MG63 (cell line): Measurements from ENCODE around the gene MAP7D1. TPM values are rescaled to one million over a fixed set of nuclear protein-coding genes. Genes with fewer than 3 reads are reported as not detected.
"Not testable (repeated sequence)": the region's sequence is repeated elsewhere in the genome, so short reads cannot be mapped to it uniquely, and the experiment has no call there.

Experiments used
- DNase-seq: peaks from one replicate; pipeline ENCODE4 v3.0.0-alpha.2; 2020
- H3K27me3 ChIP-seq: fragments of 250-450 bp; sonication (Bioruptor Pico); 2 replicates; pipeline ENCODE4 v1.5.1; 2020; ENCODE audit warnings: mild to moderate bottlenecking, moderate library complexity
- H3K36me3 ChIP-seq: fragments of 250-450 bp; sonication (Bioruptor Pico); 2 replicates; pipeline ENCODE4 v1.5.1; 2020; ENCODE audit warnings: mild to moderate bottlenecking, moderate library complexity
- H3K4me3 ChIP-seq: fragments of 250-450 bp; sonication (Bioruptor Pico); 2 replicates; pipeline ENCODE4 v1.5.1; 2020; ENCODE audit warnings: mild to moderate bottlenecking, moderate library complexity
- H3K9me3 ChIP-seq: fragments of 250-450 bp; sonication (Bioruptor Pico); 2 replicates; pipeline ENCODE4 v1.5.1; 2020; ENCODE audit warnings: mild to moderate bottlenecking, moderate library complexity
- total RNA-seq: library from RNA; depleted of rRNA; stranded (reverse); fragments of >200 nt; shearing (Covaris generic); gene quantifications from 2 replicates; pipeline ENCODE4 v1.2.3, GENCODE V29; 2014; ENCODE audit warnings: low replicate concordance

MAP7D1 gene
- total RNA-seq, 1 experiment from 2014 or later, result 154 TPM

DNA sequence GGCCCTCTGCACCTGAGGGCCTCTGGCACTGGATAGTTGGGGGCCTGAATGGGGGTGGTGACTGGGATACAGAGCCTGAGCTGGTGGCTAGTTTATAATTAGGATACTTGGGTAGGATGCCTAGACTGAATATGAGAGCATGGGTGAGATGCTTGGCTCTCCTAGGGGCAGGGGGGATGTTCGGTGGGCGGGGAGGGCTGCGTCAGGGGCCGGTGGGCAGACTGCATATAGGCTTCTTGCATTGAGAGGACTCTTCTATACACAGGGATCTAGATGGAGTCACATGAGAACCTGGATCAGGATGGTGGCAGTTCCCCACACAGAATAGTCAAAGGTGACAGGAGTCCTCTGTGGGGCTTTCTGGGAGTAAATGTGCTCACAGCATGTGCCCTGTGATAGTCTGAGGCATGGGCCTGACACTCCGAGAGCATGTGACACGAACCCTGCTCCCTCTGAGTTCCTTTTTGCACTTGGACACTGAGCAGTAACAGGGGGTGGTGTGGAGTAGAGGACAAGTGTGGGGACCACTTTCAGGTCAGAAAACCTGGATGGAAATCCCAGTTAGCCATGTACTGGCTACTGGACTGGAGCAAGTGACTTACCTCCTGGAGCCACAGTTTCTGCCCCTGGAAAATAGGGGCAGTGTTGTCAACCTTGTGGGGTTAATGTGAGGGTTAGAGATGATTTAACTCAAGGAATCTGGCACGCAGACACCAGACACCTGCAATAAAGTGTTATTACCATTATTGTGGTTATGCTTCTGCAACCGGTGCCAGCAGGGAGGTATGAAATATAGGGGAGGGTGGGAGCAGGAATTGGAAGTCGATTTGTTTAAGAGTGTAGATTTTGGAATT lies 2.2 kb downstream of the MAP7D1 start:
- peak overlapping the region; percentile 94 for H3K4me3 ChIP-seq
- H3K27me3 ChIP-seq, result no peaks in the 10 kb centered on the region
- no peak for DNase-seq
- no peaks in the 10 kb centered on the region for H3K9me3 ChIP-seq
- peaks cover 53% of the 10 kb centered on the region for H3K36me3 ChIP-seq

DNA sequence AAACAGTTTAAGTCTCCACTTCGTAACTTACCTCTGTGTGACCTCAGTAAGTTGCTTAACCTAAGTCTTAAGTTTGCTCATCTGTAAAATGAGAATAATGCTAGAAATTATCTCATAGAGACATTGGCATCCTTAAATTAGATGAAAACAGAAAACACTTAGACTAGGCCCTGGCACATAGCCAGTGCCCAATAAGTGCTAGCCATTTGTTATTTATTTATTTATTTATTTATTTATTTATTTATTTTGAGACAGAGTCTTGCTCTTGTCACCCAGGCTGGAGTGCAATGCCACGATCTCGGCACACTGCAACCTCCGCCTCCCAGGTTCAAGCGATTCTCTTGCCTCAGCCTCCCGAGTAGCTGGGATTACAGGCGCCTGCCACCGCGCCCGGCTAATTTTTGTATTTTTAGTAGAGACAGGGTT lies 2.9 kb downstream of the MAP7D1 start:
- H3K27me3 ChIP-seq, H3K9me3 ChIP-seq, DNase-seq: not testable (repeated sequence)
- peak overlapping the region; percentile 94; the same call in 1 of the 2 replicates for H3K4me3 ChIP-seq
- peaks cover 53% of the 10 kb centered on the region for H3K36me3 ChIP-seq

DNA sequence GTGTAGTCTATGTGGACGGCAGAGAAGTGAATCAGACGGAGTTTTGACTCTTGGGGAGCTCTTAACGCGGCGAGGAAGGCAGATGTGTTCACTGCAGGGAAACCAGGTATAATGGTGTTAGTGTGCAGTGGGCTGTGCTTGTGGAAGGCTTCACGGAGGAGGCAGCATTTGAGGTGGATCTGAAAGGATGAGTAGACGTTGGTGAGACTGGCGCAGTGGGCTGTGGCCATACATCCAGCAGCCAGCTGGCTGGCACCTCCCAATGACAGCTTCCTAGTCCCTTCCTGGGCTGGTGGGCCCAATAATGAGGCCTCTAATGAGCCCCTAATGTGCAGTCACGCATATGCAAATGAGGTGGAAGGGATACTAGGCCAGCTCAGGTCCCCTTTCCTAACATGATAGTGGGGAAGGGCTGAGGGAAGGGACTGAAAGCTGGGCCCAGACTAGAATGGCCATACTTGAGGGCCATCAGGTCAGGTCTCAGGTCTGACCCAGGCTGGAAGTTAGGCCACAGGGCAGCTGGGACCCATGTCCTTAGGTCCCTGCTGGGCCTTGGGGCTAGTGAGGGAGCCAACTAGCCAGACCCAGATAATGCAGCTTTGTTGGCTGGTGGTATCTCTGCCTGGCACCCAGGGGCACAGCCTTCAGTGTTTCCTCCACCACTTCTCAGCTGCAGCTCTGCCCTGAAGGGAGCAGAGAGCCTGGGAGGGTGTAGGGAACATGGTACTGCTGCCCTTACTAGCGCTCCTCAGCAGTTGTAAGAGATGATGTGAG lies 3.8 kb downstream of the MAP7D1 start:
- no peak overlapping the region; the same call in 1 of the 2 replicates for H3K4me3 ChIP-seq
- H3K36me3 ChIP-seq, result peaks cover 53% of the 10 kb centered on the region
- no peaks in the 10 kb centered on the region for H3K27me3 ChIP-seq
- no peak for DNase-seq
- no peaks in the 10 kb centered on the region for H3K9me3 ChIP-seq

DNA sequence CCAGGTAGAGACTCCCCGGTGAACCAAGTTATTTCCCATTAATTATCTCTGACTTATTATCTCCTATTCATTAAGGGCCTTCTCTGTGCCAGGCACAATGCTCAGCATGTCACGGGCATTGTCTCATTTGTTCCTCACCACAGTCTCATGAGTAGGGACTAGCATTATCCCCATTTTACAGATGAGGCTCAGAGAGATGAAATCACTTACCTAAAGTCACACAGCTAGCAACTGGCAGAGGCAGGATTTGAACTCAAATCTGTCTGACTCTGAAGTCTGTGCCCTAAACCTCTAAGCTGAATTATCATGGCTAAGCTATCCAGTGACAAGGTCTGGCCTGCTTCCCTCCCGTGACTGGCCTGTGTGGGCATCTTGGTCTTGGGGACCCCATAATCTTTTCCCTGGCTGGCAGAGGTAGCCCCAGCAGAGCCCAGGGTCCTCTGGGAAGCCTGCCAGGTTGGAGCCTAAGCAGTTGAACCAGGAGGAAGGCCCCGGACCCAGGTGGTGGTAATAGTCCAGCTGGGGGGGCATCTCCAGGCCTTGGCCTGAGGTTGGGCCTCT lies 4.5 kb downstream of the MAP7D1 start:
- Histone ChIP-seq H3K36me3 (peaks cover 53% of the 10 kb centered on the region), H3K27me3 (no peaks in the 10 kb centered on the region), H3K9me3 (no peaks in the 10 kb centered on the region)

DNA sequence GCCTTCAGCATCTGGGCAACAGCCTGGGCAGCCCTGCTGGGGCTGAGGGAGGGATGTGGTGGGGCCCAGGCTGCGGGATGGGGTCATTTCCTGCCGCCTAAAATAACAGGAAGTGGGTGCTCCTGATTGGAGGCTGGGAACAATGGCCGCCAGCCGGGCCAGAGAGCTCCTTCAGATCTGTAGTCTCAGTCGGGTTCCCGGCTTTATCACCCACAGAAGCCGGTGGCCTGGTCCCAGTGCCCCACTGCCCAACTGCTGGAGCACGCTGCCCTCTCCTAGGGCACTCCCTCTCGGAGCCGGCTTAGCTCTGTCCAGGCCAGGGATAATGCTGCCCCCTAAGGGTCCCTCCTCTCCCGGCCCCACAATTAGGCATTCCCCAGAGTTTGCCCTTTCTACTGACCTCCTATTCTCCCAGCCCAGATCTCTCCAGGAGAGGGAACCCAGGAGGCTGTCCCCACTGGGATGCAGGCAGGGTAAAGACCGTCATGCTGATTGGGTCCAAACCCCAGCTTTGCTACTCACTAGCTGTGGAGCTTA lies 5.1 kb downstream of the MAP7D1 start:
- Histone ChIP-seq H3K36me3 (peaks cover 53% of the 10 kb centered on the region), H3K9me3 (no peaks in the 10 kb centered on the region), H3K4me3 (peak overlapping the region; percentile 47), H3K27me3 (no peaks in the 10 kb centered on the region)
- DNase-seq, result peak; percentile 81

More for the DNA sequence above, 4.5 kb downstream of the MAP7D1 start:
- DNase-seq, result no peak
- peak overlapping the region; percentile 47 for H3K4me3 ChIP-seq

DNA sequence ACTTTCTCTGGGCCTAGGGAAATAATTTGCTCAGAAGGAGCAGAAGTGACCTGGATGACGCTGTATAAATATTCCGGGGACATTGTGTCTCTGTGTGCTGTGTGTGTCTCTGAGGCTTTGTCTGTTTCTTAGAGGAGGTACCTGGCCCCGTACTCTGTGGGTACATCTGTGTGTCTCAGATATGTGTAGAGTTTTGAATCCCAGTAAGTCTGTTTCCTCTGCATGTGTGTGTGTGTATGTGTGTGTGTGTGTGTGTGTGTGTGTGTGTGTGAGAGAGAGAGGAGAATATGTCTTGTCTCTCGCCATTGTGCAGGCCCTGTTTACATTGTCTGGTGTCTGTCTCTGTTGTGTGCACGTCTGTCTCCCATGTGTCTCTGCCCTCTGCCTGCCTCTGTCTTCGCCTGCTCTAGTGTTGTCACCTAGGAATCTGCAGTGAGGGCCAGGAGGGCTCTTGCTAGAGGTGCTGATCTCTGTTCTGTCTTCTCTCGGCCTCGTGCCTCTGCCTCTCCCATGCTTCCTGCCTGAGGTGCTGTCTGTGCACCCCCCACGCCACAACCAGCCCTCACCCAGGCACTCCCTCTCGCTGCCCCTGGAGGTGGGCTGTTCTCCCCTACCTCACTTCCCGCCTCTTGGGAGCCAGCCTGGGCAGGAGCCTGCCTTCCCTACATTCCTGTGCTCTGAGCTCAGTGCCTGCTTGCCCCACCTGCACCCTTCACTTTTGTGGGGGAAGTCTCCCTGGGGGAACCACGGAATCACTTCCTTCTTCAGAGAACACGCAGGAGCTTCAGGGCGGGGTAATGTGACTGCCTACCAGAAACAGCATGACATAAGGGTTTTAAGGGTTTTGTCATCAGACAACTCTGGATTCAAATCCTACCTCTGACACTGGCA lies 5.9 kb downstream of the MAP7D1 start:
- Histone ChIP-seq H3K27me3 (no peaks in the 10 kb centered on the region), H3K9me3 (no peaks in the 10 kb centered on the region), H3K4me3 (peak overlapping the region; percentile 47; the same call in 1 of the 2 replicates), H3K36me3 (peaks cover 56% of the 10 kb centered on the region)
- DNase-seq, result no peak

DNA sequence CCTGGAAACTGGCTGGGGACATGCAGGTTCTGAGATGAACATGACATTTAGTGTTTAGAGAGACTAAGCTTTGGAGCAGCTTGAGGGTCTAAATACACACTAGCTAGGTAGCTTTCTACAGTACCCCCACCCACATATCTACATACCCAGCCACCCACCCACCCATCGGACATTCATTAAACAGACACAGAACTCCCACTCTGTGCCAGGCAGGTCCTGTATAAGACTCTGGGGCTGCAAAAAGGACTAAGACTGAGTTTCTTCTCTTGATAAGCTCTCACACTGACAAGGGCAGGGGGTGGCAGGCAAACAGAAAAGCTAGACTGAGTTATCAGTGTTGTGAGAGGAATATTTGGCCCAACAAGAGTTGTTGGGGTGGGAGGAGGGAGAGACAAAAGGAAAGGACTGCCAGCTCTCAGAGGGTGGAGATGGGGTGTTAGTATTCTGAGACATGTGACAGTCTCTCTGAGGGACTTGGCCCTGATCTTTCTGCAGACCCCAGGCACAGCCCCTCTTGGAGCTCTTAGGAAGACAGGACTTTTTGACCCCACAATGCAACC lies 6.8 kb downstream of the MAP7D1 start:
- Histone ChIP-seq H3K4me3 (no peak overlapping the region), H3K36me3 (peaks cover 60% of the 10 kb centered on the region), H3K27me3 (no peaks in the 10 kb centered on the region), H3K9me3 (no peaks in the 10 kb centered on the region)
- no peak for DNase-seq

DNA sequence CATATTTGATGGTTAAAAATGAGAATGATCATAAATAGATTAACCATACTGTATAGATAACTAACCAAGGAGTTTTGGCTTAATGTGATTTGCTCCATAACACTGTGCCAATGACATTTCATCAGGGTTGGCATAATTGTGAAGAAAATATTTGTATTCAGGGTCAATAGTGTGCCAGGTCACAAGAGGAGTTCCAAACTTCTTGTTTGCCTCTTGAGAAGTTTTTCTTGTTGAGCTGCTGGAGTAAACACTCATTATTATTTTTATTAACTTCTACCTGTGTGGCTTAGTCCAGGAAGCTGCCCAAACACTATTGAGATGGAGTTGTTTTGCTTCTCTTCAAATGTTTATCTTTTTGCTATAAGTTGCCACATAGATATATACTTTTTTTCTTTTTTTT lies 7.5 kb downstream of the MAP7D1 start:
- Histone ChIP-seq H3K9me3 (no peaks in the 10 kb centered on the region), H3K4me3 (no peak overlapping the region), H3K27me3 (no peaks in the 10 kb centered on the region), H3K36me3 (peaks cover 55% of the 10 kb centered on the region)
- DNase-seq, result no peak

DNA sequence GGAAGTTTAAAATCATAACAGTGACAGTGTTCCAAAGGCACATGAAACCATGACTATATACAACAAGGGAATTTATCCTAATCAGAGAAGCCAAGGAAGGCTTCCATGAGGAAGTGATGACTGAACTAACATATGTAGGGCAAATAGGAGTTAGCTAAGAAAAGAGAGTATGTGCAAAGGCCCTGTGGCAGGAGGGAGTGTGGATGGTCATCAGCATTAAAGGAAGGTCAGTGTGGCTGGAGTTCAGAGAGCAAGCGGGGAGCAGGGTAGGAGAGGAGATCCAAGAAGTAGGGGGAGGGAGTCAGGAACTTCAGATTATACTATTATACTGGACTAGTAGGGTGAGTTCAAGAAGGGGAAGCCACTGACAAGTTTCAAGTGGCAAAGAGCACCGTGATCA lies 8.4 kb downstream of the MAP7D1 start:
- no peak for DNase-seq
- Histone ChIP-seq H3K9me3 (no peaks in the 10 kb centered on the region), H3K36me3 (peaks cover 52% of the 10 kb centered on the region), H3K27me3 (no peaks in the 10 kb centered on the region), H3K4me3 (no peak overlapping the region)

DNA sequence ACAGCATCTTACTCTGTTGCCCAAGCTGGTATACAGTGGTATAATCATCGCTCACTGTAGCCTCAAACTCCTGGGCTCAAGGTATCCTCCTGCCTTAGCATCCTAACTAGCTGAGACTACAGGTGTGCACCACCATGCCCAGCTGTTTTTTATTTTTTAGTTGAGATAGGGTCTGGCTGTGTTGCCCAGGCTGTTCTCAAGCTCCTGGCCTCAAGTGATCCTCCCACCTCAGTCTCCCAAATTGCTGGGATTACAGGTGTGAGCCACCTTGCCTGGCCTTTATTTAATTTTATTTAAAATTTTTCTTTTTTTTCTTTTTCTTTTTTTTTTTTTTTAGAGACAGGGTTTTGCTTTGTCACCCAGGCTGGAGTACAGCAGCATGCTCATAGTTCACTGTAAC lies 9.2 kb downstream of the MAP7D1 start:
- Histone ChIP-seq H3K36me3 (peaks cover 44% of the 10 kb centered on the region), H3K9me3 (no peaks in the 10 kb centered on the region), H3K4me3 (no peak overlapping the region)

DNA sequence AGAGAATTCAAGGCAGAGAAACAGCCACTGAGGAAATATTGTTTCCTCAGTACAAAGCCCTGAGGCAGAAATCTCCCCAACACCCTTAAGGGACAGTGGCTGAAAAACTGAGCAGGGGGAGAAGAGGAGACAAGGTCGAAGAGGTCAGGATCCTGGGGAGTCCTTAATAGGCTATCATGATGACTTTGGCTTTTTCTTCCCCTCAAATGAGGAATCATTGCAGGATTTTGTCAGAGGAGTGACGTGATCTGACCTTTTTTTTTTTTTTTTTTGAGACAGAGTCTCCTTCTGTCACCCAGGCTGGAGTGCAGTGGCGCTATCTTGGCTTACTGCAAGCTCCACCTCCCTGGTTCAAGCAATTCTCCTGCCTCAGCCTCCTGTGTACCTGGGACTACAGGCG lies 10.2 kb downstream of the MAP7D1 start:
- Histone ChIP-seq H3K4me3 (no peak overlapping the region), H3K27me3 (no peaks in the 10 kb centered on the region), H3K36me3 (peaks cover 40% of the 10 kb centered on the region), H3K9me3 (no peaks in the 10 kb centered on the region)
- no peak for DNase-seq

More for the DNA sequence above, 9.2 kb downstream of the MAP7D1 start:
- DNase-seq, result no peak
- no peaks in the 10 kb centered on the region for H3K27me3 ChIP-seq

DNA sequence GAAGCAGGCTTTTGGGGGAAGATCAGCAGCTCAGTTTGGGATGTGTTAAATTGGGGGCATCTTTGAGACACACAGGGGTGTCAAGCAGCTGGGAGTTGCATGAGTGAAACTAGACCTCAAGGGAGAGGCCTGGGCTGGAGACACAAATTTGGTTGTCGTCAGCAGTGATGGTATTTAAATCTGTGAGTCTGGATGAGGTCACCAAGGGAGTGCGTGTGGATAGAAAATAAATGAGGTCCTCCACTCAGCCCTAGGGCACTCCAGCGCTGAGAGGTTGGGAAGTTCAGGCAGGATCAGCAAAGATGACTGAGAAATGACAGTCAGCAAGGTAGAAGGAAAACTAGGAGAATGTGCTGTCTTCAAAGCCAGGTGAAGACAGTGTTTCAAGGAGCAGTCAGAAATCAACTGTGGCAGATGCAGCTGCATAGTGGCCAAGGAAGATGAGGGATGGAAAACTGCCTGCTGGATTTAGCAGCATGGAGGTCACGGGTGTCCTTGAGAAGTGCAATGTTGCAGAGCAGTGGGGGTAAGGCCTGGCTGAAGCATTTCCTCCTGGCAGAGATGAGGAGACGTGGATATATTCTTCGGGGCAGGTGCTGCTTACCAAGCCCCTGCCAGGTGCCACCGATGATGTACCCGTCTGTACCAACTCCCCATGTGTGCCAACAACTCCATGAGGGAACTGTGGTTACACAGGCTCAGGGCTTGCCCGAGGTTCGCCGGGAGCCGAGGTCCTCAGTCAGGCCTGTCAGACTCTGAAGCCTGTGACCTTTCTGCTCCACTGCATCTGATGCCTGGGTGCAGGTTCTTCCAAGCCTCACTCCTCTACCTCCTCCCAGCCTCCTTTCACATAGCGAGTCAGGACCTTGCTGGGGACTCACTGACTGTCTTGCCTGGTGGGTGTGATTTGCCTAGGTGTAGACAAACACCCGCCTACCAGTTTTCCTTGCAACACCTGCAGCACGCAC lies 11.3 kb downstream of the MAP7D1 start:
- Histone ChIP-seq H3K9me3 (no peaks in the 10 kb centered on the region), H3K27me3 (no peaks in the 10 kb centered on the region), H3K4me3 (no peak overlapping the region), H3K36me3 (peaks cover 38% of the 10 kb centered on the region)
- no peak for DNase-seq

DNA sequence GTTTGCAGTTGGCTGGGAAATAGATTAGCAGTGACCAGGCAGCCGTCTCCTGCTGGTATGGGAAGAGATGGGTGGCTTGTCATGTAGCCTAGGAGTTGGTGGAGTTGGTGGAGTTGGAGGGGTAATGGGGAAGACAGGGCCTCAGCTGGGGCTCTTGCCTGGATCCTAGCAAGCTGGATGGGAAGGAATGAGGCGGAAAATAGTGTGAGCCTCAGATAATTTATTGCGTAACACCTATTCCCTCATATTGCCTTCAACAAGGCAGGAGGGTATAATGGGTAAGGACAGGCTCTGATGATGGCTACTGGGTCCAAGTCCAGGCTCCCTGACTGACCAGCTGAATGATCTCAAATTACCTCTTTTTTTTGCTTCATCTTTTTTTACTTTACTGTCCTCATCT lies 12.6 kb downstream of the MAP7D1 start:
- Histone ChIP-seq H3K36me3 (peaks cover 48% of the 10 kb centered on the region), H3K9me3 (no peaks in the 10 kb centered on the region), H3K27me3 (no peaks in the 10 kb centered on the region), H3K4me3 (no peak overlapping the region)
- no peak for DNase-seq

DNA sequence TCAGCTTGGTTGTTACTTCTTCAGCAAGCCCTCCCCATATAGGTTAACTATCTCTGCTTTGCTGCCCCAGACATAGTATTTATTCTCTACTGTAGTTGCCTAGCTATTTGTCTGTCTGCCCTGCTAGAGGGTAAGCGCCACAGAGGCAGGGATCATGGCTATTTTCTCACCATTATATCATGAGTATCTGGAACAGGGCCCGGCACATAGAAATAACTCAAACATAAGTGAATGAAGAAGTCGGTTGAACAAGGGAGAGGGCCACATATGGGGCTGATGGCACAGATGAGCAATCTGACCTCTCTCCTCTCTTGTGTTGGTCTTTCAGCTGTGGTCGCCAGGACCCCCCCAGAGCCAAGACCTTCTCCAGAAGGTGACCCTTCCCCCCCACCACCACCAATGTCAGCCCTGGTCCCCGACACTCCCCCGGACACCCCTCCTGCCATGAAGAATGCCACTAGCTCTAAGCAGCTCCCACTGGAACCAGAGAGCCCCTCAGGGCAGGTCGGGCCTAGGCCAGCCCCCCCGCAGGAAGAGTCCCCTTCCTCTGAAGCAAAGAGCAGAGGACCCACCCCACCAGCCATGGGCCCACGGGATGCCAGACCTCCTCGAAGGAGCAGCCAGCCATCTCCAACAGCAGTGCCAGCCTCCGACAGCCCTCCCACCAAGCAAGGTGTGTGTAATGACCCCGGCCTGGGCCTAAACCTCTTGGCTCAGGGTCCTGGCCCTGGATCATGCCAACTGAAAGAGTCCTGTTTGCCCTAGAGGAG lies 14.9 kb downstream of the MAP7D1 start:
- H3K4me3 ChIP-seq, result no peak overlapping the region

More for the DNA sequence above, 14.9 kb downstream of the MAP7D1 start:
- DNase-seq, result no peak
- Histone ChIP-seq H3K27me3 (no peaks in the 10 kb centered on the region), H3K9me3 (no peaks in the 10 kb centered on the region), H3K36me3 (peaks cover 68% of the 10 kb centered on the region)
